Heart left ventricle (tissue), 13 donors: ENCODE data around the gene PLCG2.

Experiments used
- POLR2A ChIP-seq, 2 donors: fragments of 450-650 bp; IDR thresholded peaks; one replicate each; pipeline ENCODE4 v1.6.1; 2017; ENCODE audit warnings: antibody characterized with exemption in 2 of 2, mild to moderate bottlenecking in 2 of 2, moderate library complexity in 2 of 2
- TF ChIP-seq, protein P1 (sequence below), 12 donors: fragments of 200-600 bp; sonication (generic) in 4 of 12; IDR thresholded peaks; one replicate each; pipeline versions ENCODE4 v1.5.0 to v1.8.0; 2018 to 2022; ENCODE audit warnings: antibody characterized with exemption in 12 of 12, mild to moderate bottlenecking in 5 of 12
- donor health status: ischemic (EF 13 %, LVEDD 7.1; RV severe dilation, severe dysfunction).
- donor health status: DM: no; HTN: yes; CAD: no.
- donor health status: DM: no; HTN: no; CAD: no.
- donor health status: ischemic (EF 25% LVEDD 6.9; RV normal size, moderate dysfunction).
- donor health status: ischemic (EF 25% LVEDD 5.7; RV mildly dilated, moderate dysfunction).
- donor health status: ischemic (EF 35%, LVEDD 5.7; RV mildly dilated, moderate dysfunction).
- donor health status: nonischemic (EF 11% LVEDD 7.7; RV severe dilation, severe dysfunction).
- donor health status: DM: yes; HTN: yes; CAD: no.
- donor health status: PGD.
- donor health status: ischemic (EF 29% LVEDD 5.4; RV normal size, mild dysfunction).
- donor health status: nonischemic (EF 23%, LVEDD 6.1; RV moderate dilation, normal function).

- TF ChIP-seq, protein P1, sequence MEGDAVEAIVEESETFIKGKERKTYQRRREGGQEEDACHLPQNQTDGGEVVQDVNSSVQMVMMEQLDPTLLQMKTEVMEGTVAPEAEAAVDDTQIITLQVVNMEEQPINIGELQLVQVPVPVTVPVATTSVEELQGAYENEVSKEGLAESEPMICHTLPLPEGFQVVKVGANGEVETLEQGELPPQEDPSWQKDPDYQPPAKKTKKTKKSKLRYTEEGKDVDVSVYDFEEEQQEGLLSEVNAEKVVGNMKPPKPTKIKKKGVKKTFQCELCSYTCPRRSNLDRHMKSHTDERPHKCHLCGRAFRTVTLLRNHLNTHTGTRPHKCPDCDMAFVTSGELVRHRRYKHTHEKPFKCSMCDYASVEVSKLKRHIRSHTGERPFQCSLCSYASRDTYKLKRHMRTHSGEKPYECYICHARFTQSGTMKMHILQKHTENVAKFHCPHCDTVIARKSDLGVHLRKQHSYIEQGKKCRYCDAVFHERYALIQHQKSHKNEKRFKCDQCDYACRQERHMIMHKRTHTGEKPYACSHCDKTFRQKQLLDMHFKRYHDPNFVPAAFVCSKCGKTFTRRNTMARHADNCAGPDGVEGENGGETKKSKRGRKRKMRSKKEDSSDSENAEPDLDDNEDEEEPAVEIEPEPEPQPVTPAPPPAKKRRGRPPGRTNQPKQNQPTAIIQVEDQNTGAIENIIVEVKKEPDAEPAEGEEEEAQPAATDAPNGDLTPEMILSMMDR (IDR thresholded peaks at IDR 0.05) = no peak
- no peak for TF ChIP-seq POLR2A (IDR thresholded peaks at IDR 0.05)
These were observed 62.6 kb downstream of the PLCG2 start for GRCh38 chr16:81841722-81842121.
